Lower lobe of right lung (tissue), 2 donors: ENCODE measurements around the gene MCIDAS. TPM values are rescaled to one million over a fixed set of nuclear protein-coding genes. Genes with fewer than 3 reads are reported as not detected.

Experiments used
- ATAC-seq, 2 donors: fragments of 200-7000 bp; cut with Tn5 transposase; one replicate each; pipeline ENCODE4 v1.9.1; 2020 to 2022; ENCODE audit warnings: mild to moderate bottlenecking in 2 of 2, moderate library complexity in 2 of 2
- DNase-seq: peaks from one replicate; pipeline ENCODE4 v3.0.0-alpha.2; 2020
- H3K27ac ChIP-seq: fragments of 200-600 bp; one replicate; pipeline ENCODE4 v1.8.0; 2022
- H3K27me3 ChIP-seq: fragments of 200-600 bp; one replicate; pipeline ENCODE4 v1.8.0; 2022; ENCODE audit warnings: low read depth
- H3K36me3 ChIP-seq: fragments of 200-600 bp; one replicate; pipeline ENCODE4 v1.8.0; 2022; ENCODE audit warnings: mild to moderate bottlenecking
- H3K4me1 ChIP-seq: fragments of 200-600 bp; one replicate; pipeline ENCODE4 v1.8.0; 2022
- H3K4me3 ChIP-seq: fragments of 200-600 bp; one replicate; pipeline ENCODE4 v1.8.0; 2022; ENCODE audit warnings: mild to moderate bottlenecking
- H3K9me3 ChIP-seq: fragments of 200-600 bp; one replicate; pipeline ENCODE4 v1.8.0; 2022
- CTCF ChIP-seq: fragments of 200-600 bp; IDR thresholded peaks from one replicate; pipeline ENCODE4 v1.8.0; 2022; ENCODE audit warnings: antibody characterized with exemption, mild to moderate bottlenecking
- intact Hi-C: fragments of 100-400 bp; cut with DNase I; formaldehyde crosslinking; loops from one replicate; pipeline ENCODE4 v1.11.0; 2022
- total RNA-seq: library from RNA; stranded (reverse); fragmentation: NEBNext Ultra II Directional; extraction: Animal tissue kit (Norgen Biotek cat#: 25700); gene quantifications from one replicate; pipeline ENCODE4 v1.2.1, GENCODE V29; 2021
- donor health status: DM: no; HTN: yes; CAD: no; lungs with severe emphysema.

Gene MCIDAS
- total RNA-seq, 1 donor from 2014 or later, result 0.56 TPM

- H3K9me3 ChIP-seq, result no peaks in the 10 kb centered on the region
- DNase-seq (no peak), ATAC-seq (no peak)
- peaks cover 21% of the 10 kb centered on the region for H3K27me3 ChIP-seq
- H3K4me3 ChIP-seq, result no peak overlapping the region
- TF ChIP-seq CTCF, result no peak
- H3K4me1 ChIP-seq, result no peaks in the 10 kb centered on the region
- intact Hi-C loops, result no loop called here
- H3K27ac ChIP-seq, result no peak overlapping the region
- no peaks in the 10 kb centered on the region for H3K36me3 ChIP-seq
Observed at GRCh38 chr5:55241746-55242145, 14.6 kb upstream of the MCIDAS start.

- H3K27me3 ChIP-seq, result peaks cover 71% of the 10 kb centered on the region
- no peaks in the 10 kb centered on the region for H3K9me3 ChIP-seq
- no peak for DNase-seq
- H3K4me1 ChIP-seq, result peaks cover 28% of the 10 kb centered on the region
- H3K4me3 ChIP-seq, result no peak overlapping the region
- intact Hi-C loops, result no loop called here
- no peak for TF ChIP-seq CTCF
- no peak for ATAC-seq
- H3K36me3 ChIP-seq, result no peaks in the 10 kb centered on the region
- no peak overlapping the region for H3K27ac ChIP-seq
Observed at GRCh38 chr5:55236800-55237199, 9.7 kb upstream of the MCIDAS start.

- no peak overlapping the region for H3K27ac ChIP-seq
Observed at GRCh38 chr5:55234121-55234700, 7.1 kb upstream of the MCIDAS start.

GRCh38 chr5:55232985-55233928, 6.1 kb upstream of the MCIDAS start, which contains the start of gene CCNO:
CCNO (minus strand) TSS chr5:55233608; CDS start chr5:55233523, 85 bp downstream.
- intact Hi-C loops, result no loop called here
- H3K27ac ChIP-seq, result no peak within 1 kb of the TSS
- peaks cover 99% of the 10 kb centered on the region for H3K27me3 ChIP-seq
- TF ChIP-seq CTCF, result no peak
- H3K36me3 ChIP-seq, result no peaks in the 10 kb centered on the region
- ATAC-seq, result peak; percentile 89 to 93
- DNase-seq, result peak; percentile 79
- no peaks in the 10 kb centered on the region for H3K9me3 ChIP-seq
- peak within 1 kb of the TSS; percentile 63 for H3K4me3 ChIP-seq
- peaks cover 39% of the 10 kb centered on the region for H3K4me1 ChIP-seq

More at GRCh38 chr5:55234121-55234700, 7.1 kb upstream of the MCIDAS start:
- no peaks in the 10 kb centered on the region for H3K9me3 ChIP-seq
- ATAC-seq (peak in 1 of 2 donors; percentile 25), DNase-seq (no peak)
- H3K4me1 ChIP-seq, result peaks cover 39% of the 10 kb centered on the region
- peak overlapping the region; percentile 63 for H3K4me3 ChIP-seq
- peaks cover 97% of the 10 kb centered on the region for H3K27me3 ChIP-seq
- H3K36me3 ChIP-seq, result no peaks in the 10 kb centered on the region
- TF ChIP-seq CTCF, result no peak
- intact Hi-C loops, result no loop called here

GRCh38 chr5:55232271-55232984, 5.3 kb upstream of the MCIDAS start:
- H3K36me3 ChIP-seq, result no peaks in the 10 kb centered on the region
- peak overlapping the region; percentile 63 for H3K4me3 ChIP-seq
- DNase-seq (peak; percentile 40), ATAC-seq (peak; percentile 2 to 4)
- intact Hi-C loops, result no loop called here
- TF ChIP-seq CTCF, result no peak
- H3K27ac ChIP-seq, result no peak overlapping the region
- H3K4me1 ChIP-seq, result peaks cover 46% of the 10 kb centered on the region
- H3K9me3 ChIP-seq, result no peaks in the 10 kb centered on the region
- H3K27me3 ChIP-seq, result peaks cover 99% of the 10 kb centered on the region
